Measurements from ENCODE around the gene CHAMP1. TPM values are rescaled to one million over a fixed set of nuclear protein-coding genes. Genes with fewer than 3 reads are reported as not detected.

The CHAMP1 gene
- total RNA-seq, 1 experiment from 2014 or later = 10.3 TPM

- intact Hi-C loops (cut with micrococcal nuclease; ENCODE audit: unreplicated experiment) = no loop called here
- no peak for TF ChIP-seq CTCF (IDR thresholded peaks at IDR 0.05; ENCODE audit: unreplicated experiment)
- Mint-ChIP-seq H3K4me3 (ENCODE audit: low read depth, unreplicated experiment) (no peak overlapping the region), H3K4me1 (ENCODE audit: low read depth, unreplicated experiment) (no peaks in the 10 kb centered on the region), H3K36me3 (ENCODE audit: insufficient read depth, unreplicated experiment) (peaks cover 5% of the 10 kb centered on the region), H3K27ac (ENCODE audit: unreplicated experiment) (no peak overlapping the region), H3K9me3 (ENCODE audit: low read depth, unreplicated experiment) (no peaks in the 10 kb centered on the region), H3K27me3 (ENCODE audit: unreplicated experiment) (no peaks in the 10 kb centered on the region)
- no peak for DNase-seq
- CTCF ChIA-PET = no interaction called here
- BruUV-seq (replicated peaks) = no TSS peak
These were observed 10.5 kb upstream of the CHAMP1 start for GRCh38 chr13:114303700-114304327.

GRCh38 chr13:114304346-114305034 lies 9.8 kb upstream of the CHAMP1 start:
- Mint-ChIP-seq H3K4me3 (ENCODE audit: low read depth, unreplicated experiment) (no peak overlapping the region), H3K27ac (ENCODE audit: unreplicated experiment) (no peak overlapping the region), H3K27me3 (ENCODE audit: unreplicated experiment) (no peaks in the 10 kb centered on the region), H3K4me1 (ENCODE audit: low read depth, unreplicated experiment) (no peaks in the 10 kb centered on the region), H3K36me3 (ENCODE audit: insufficient read depth, unreplicated experiment) (peaks cover 5% of the 10 kb centered on the region), H3K9me3 (ENCODE audit: low read depth, unreplicated experiment) (no peaks in the 10 kb centered on the region)
- no peak for DNase-seq
- no TSS peak for BruUV-seq (replicated peaks)
- TF ChIP-seq CTCF (IDR thresholded peaks at IDR 0.05; ENCODE audit: unreplicated experiment) = no peak
- intact Hi-C loops (cut with micrococcal nuclease; ENCODE audit: unreplicated experiment) = no loop called here
- CTCF ChIA-PET = no interaction called here

- no peak for TF ChIP-seq CTCF (IDR thresholded peaks at IDR 0.05; ENCODE audit: unreplicated experiment)
- BruUV-seq (replicated peaks) = no TSS peak
- H3K4me1 Mint-ChIP-seq (ENCODE audit: low read depth, unreplicated experiment) = no peaks in the 10 kb centered on the region
- H3K4me3 Mint-ChIP-seq (ENCODE audit: low read depth, unreplicated experiment) = no peak overlapping the region
- intact Hi-C loops (cut with micrococcal nuclease; ENCODE audit: unreplicated experiment) = no loop called here
- DNase-seq = no peak
- no peak overlapping the region for H3K27ac Mint-ChIP-seq (ENCODE audit: unreplicated experiment)
- H3K27me3 Mint-ChIP-seq (ENCODE audit: unreplicated experiment) = no peaks in the 10 kb centered on the region
- H3K9me3 Mint-ChIP-seq (ENCODE audit: low read depth, unreplicated experiment) = no peaks in the 10 kb centered on the region
- CTCF ChIA-PET = no interaction called here
- H3K36me3 Mint-ChIP-seq (ENCODE audit: insufficient read depth, unreplicated experiment) = peaks cover 11% of the 10 kb centered on the region
These were observed 5.2 kb upstream of the CHAMP1 start for GRCh38 chr13:114309086-114309485.

- H3K36me3 Mint-ChIP-seq (ENCODE audit: insufficient read depth, unreplicated experiment) = peaks cover 19% of the 10 kb centered on the region
- intact Hi-C loops (cut with micrococcal nuclease; ENCODE audit: unreplicated experiment) = no loop called here
- TF ChIP-seq CTCF (IDR thresholded peaks at IDR 0.05; ENCODE audit: unreplicated experiment) = no peak
- CTCF ChIA-PET = no interaction called here
- H3K27me3 Mint-ChIP-seq (ENCODE audit: unreplicated experiment) = no peaks in the 10 kb centered on the region
- no peak overlapping the region for H3K4me3 Mint-ChIP-seq (ENCODE audit: low read depth, unreplicated experiment)
- H3K9me3 Mint-ChIP-seq (ENCODE audit: low read depth, unreplicated experiment) = no peaks in the 10 kb centered on the region
- no TSS peak for BruUV-seq (replicated peaks)
- no peak for DNase-seq
- H3K4me1 Mint-ChIP-seq (ENCODE audit: low read depth, unreplicated experiment) = no peaks in the 10 kb centered on the region
- no peak overlapping the region for H3K27ac Mint-ChIP-seq (ENCODE audit: unreplicated experiment)
These were observed 4.4 kb upstream of the CHAMP1 start for GRCh38 chr13:114309806-114310410.
